Osteocyte (in vitro differentiated cells): ENCODE results near the gene KCNH5. TPM values are rescaled to one million over a fixed set of nuclear protein-coding genes. Genes with fewer than 3 reads are reported as not detected.

Experiments used
- DNase-seq: peaks from one replicate; pipeline ENCODE4 v3.0.0; 2021; ENCODE audit warnings: mixed read lengths; ENCODE audit not compliant: unreplicated experiment; ENCODE audit errors: extremely low spot score
- H3K27ac Mint-ChIP-seq: one replicate; pipeline ENCODE4 v1.8.0; 2021; ENCODE audit warnings: mild to moderate bottlenecking, mixed read lengths; ENCODE audit not compliant: unreplicated experiment
- H3K27me3 Mint-ChIP-seq: one replicate; pipeline ENCODE4 v1.8.0; 2021; ENCODE audit warnings: mixed read lengths; ENCODE audit not compliant: unreplicated experiment
- H3K36me3 Mint-ChIP-seq: one replicate; pipeline ENCODE4 v1.8.0; 2021; ENCODE audit warnings: mixed read lengths; ENCODE audit not compliant: unreplicated experiment
- H3K4me1 Mint-ChIP-seq: one replicate; pipeline ENCODE4 v1.8.0; 2021; ENCODE audit warnings: mixed read lengths; ENCODE audit not compliant: unreplicated experiment
- H3K4me3 Mint-ChIP-seq: one replicate; pipeline ENCODE4 v1.8.0; 2021; ENCODE audit warnings: mild to moderate bottlenecking, moderate library complexity, mixed read lengths; ENCODE audit not compliant: unreplicated experiment
- H3K9me3 Mint-ChIP-seq: one replicate; pipeline ENCODE4 v1.8.0; 2021; ENCODE audit warnings: mixed read lengths; ENCODE audit not compliant: unreplicated experiment
- CTCF ChIP-seq: fragments of 200-600 bp; sonication (generic); IDR thresholded peaks from 2 replicates; pipeline ENCODE4 v1.5.0; 2021; ENCODE audit warnings: antibody characterized with exemption, mild to moderate bottlenecking, moderate library complexity
- total RNA-seq: library from RNA; stranded (reverse); gene quantifications from 2 replicates; pipeline ENCODE4 v1.2.1, GENCODE V29; 2021

The KCNH5 gene
- total RNA-seq, 1 donor from 2014 or later: not detected

DNA sequence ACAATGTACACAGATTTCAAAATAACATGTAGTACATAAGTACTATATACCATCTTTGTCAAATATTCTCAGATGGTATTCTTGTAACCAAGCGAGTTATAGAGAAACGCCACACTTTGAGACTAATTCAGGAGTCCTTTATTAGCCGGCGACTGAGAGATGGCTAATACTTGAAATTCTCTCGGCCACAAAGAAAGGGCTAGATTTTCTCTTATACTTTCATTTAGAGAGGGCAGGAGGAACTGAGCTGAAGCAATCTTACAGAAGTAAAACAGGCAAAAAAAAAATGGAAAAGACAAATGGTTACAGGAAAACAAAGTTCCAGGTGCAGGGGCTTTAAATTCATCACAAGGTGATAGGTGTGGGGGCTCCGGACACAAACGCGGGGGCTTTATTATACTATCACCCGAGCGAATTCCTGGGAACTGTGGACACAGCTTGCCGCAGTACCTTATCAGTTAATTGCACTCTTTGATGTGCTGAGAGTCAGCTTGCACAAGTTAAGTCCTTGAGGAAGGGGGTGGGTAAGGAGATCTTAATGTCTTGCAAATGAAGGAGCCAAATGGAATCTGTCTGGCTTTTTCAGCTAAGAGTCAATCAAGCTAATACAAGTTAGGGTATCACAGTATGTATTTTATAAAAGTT, 382.3 kb downstream of the KCNH5 start:
- H3K36me3 Mint-ChIP-seq: no peaks in the 10 kb centered on the region
- no peaks in the 10 kb centered on the region for H3K4me1 Mint-ChIP-seq
- no peak for DNase-seq
- H3K27me3 Mint-ChIP-seq: no peaks in the 10 kb centered on the region
- TF ChIP-seq CTCF: no peak
- no peak overlapping the region for H3K4me3 Mint-ChIP-seq
- H3K27ac Mint-ChIP-seq: no peak overlapping the region
- peaks cover 11% of the 10 kb centered on the region for H3K9me3 Mint-ChIP-seq

DNA sequence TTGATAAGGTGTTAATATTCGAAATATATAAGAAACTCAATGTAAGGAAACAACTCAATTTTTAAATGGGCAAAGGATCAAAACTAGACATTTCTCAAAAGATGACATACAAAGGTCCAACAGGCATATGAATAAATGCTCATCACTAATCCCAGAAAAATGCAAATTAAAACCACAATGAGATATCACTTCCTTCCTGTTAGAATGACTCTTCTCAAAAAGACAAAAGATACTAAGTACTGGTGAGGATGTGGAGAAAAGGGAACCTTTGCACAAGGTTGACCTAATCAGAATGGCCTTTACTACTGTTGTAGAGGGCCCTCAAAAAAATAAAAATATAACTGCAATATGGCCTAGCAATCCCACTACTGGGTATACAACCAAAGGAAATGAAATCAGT, 383.4 kb downstream of the KCNH5 start:
- no peaks in the 10 kb centered on the region for H3K27me3 Mint-ChIP-seq
- H3K9me3 Mint-ChIP-seq: peaks cover 11% of the 10 kb centered on the region
- no peak for TF ChIP-seq CTCF
- no peak overlapping the region for H3K27ac Mint-ChIP-seq
- DNase-seq: no peak
- H3K36me3 Mint-ChIP-seq: no peaks in the 10 kb centered on the region
- no peak overlapping the region for H3K4me3 Mint-ChIP-seq
- no peaks in the 10 kb centered on the region for H3K4me1 Mint-ChIP-seq

DNA sequence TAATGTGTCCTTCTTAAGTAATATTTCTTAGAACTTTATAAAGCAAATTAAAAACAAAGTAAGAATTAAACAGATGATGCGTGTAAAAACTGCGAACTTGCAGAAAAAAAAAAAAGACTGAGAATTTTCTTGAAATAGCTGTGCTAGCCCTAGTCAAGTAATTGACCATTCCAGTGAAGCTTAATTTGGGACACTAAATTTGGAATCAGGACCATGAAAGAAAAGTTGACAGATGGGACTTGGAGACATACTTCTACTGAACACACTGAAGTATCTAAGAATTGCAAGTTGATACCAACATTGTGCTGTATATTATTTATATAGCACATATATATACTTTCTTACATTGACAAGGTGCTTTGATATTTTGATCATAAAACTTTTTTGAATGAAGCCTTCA, 386.6 kb downstream of the KCNH5 start:
- TF ChIP-seq CTCF: no peak
- H3K4me1 Mint-ChIP-seq: no peaks in the 10 kb centered on the region
- H3K36me3 Mint-ChIP-seq: no peaks in the 10 kb centered on the region
- H3K9me3 Mint-ChIP-seq: peaks cover 11% of the 10 kb centered on the region
- DNase-seq: no peak
- H3K4me3 Mint-ChIP-seq: no peak overlapping the region
- no peaks in the 10 kb centered on the region for H3K27me3 Mint-ChIP-seq
- H3K27ac Mint-ChIP-seq: no peak overlapping the region

DNA sequence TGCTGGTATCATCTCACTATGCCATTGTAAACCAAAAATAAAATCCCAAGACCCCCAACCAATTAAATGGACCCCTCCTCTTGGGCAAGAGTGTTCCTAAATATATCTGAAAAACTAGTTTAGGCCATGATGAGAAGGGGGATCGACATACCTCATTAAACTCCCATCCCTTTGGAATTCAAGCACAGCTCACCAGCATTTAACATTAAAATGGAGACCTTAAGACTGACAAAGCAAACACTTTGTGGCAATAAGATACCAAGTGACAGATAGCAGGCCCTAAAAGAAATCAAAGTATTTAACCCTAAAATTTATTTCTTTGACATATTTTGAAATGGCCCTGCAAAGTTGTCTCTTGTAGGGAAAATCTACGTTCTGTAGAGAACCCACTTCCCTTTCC, 387.9 kb downstream of the KCNH5 start:
- no peaks in the 10 kb centered on the region for H3K36me3 Mint-ChIP-seq
- H3K4me1 Mint-ChIP-seq: no peaks in the 10 kb centered on the region
- H3K27ac Mint-ChIP-seq: no peak overlapping the region

GRCh38 chr14:62655166-62655565, 390.1 kb downstream of the KCNH5 start:
- no peak for TF ChIP-seq CTCF
- Mint-ChIP-seq H3K9me3 (no peaks in the 10 kb centered on the region), H3K4me1 (no peaks in the 10 kb centered on the region), H3K36me3 (no peaks in the 10 kb centered on the region), H3K27me3 (no peaks in the 10 kb centered on the region), H3K27ac (no peak overlapping the region), H3K4me3 (no peak overlapping the region)
- no peak for DNase-seq

More for the DNA sequence above, 387.9 kb downstream of the KCNH5 start:
- Mint-ChIP-seq H3K4me3 (no peak overlapping the region), H3K9me3 (peaks cover 11% of the 10 kb centered on the region), H3K27me3 (no peaks in the 10 kb centered on the region)
- DNase-seq: no peak
- no peak for TF ChIP-seq CTCF
